ENCODE measurements around the gene CLEC10A. TPM values are rescaled to one million over a fixed set of nuclear protein-coding genes. Genes with fewer than 3 reads are reported as not detected.

The CLEC10A gene
- total RNA-seq, 1 donor, result not detected

GRCh38 chr17:7046127-7046724 is 33.8 kb downstream of the CLEC10A start:
- no peak overlapping the region for H2AFZ ChIP-seq (ENCODE audit: low read length)
- no peaks in the 10 kb centered on the region for H3K9me3 ChIP-seq (ENCODE audit: low read depth, low read length)
- no peaks in the 10 kb centered on the region for H3K79me2 ChIP-seq (ENCODE audit: insufficient read depth, low read length)
- H3K27ac ChIP-seq (ENCODE audit: low read depth, low read length), result no peak overlapping the region
- H4K20me1 ChIP-seq (ENCODE audit: insufficient read depth, low read length), result no peaks in the 10 kb centered on the region
- no peak overlapping the region for H3K4me3 ChIP-seq (ENCODE audit: insufficient read depth, low read length)
- peak; percentile 3 for TF ChIP-seq CTCF (IDR thresholded peaks at IDR 0.05; ENCODE audit: extremely low read depth, low read depth, low read length)
- peak overlapping the region; percentile 3 for H3K4me2 ChIP-seq (ENCODE audit: insufficient read depth, low read length)
- peaks cover 11% of the 10 kb centered on the region for H3K4me1 ChIP-seq (ENCODE audit: insufficient read depth, low read length)
- no peaks in the 10 kb centered on the region for H3K36me3 ChIP-seq (ENCODE audit: insufficient read depth, low read length)
- H3K27me3 ChIP-seq (ENCODE audit: insufficient read depth, low read length), result peaks cover 45% of the 10 kb centered on the region
- DNase-seq (ENCODE audit: insufficient read length, low spot score, missing footprints), result peak; percentile 69

- H3K27ac ChIP-seq (ENCODE audit: low read depth, low read length), result no peak overlapping the region
- TF ChIP-seq CTCF (IDR thresholded peaks at IDR 0.05; ENCODE audit: extremely low read depth, low read depth, low read length), result peak; percentile 89
- H4K20me1 ChIP-seq (ENCODE audit: insufficient read depth, low read length), result no peaks in the 10 kb centered on the region
- peak; percentile 93 for DNase-seq (ENCODE audit: insufficient read length, low spot score, missing footprints)
- no peaks in the 10 kb centered on the region for H3K36me3 ChIP-seq (ENCODE audit: insufficient read depth, low read length)
- no peak overlapping the region for H3K4me3 ChIP-seq (ENCODE audit: insufficient read depth, low read length)
- peaks cover 43% of the 10 kb centered on the region for H3K27me3 ChIP-seq (ENCODE audit: insufficient read depth, low read length)
- H3K4me2 ChIP-seq (ENCODE audit: insufficient read depth, low read length), result peak overlapping the region; percentile 3
- no peaks in the 10 kb centered on the region for H3K9me3 ChIP-seq (ENCODE audit: low read depth, low read length)
- H2AFZ ChIP-seq (ENCODE audit: low read length), result no peak overlapping the region
- peaks cover 11% of the 10 kb centered on the region for H3K4me1 ChIP-seq (ENCODE audit: insufficient read depth, low read length)
- H3K79me2 ChIP-seq (ENCODE audit: insufficient read depth, low read length), result no peaks in the 10 kb centered on the region
Measured at GRCh38 chr17:7045492-7046126, 34.4 kb downstream of the CLEC10A start.

- Histone ChIP-seq H3K27me3 (ENCODE audit: insufficient read depth, low read length) (peaks cover 38% of the 10 kb centered on the region), H3K27ac (ENCODE audit: low read depth, low read length) (no peak within 1 kb of the TSS)
- TF ChIP-seq CTCF (IDR thresholded peaks at IDR 0.05; ENCODE audit: extremely low read depth, low read depth, low read length), result no peak
Measured at GRCh38 chr17:7043497-7044198, 36.4 kb downstream of the CLEC10A start, which contains the start of gene SLC16A11. TSS of gene SLC16A11 (minus strand) at chr17:7044092. CDS start at chr17:7043513, 579 bp downstream.

GRCh38 chr17:7043182-7043496 is 36.9 kb downstream of the CLEC10A start:
- peak overlapping the region; percentile 51 for H2AFZ ChIP-seq (ENCODE audit: low read length)
- peaks cover 38% of the 10 kb centered on the region for H3K27me3 ChIP-seq (ENCODE audit: insufficient read depth, low read length)

More at GRCh38 chr17:7043497-7044198, 36.4 kb downstream of the CLEC10A start, which contains the start of gene SLC16A11:
- peak within 1 kb of the TSS; percentile 51 for H2AFZ ChIP-seq (ENCODE audit: low read length)
- DNase-seq (ENCODE audit: insufficient read length, low spot score, missing footprints), result peak; percentile 90
- H4K20me1 ChIP-seq (ENCODE audit: insufficient read depth, low read length), result no peaks in the 10 kb centered on the region
- peaks cover 11% of the 10 kb centered on the region for H3K4me1 ChIP-seq (ENCODE audit: insufficient read depth, low read length)
- peak within 1 kb of the TSS; percentile 78 for H3K4me2 ChIP-seq (ENCODE audit: insufficient read depth, low read length)
- H3K79me2 ChIP-seq (ENCODE audit: insufficient read depth, low read length), result no peaks in the 10 kb centered on the region
- H3K4me3 ChIP-seq (ENCODE audit: insufficient read depth, low read length), result peak within 1 kb of the TSS; percentile 63
- no peaks in the 10 kb centered on the region for H3K9me3 ChIP-seq (ENCODE audit: low read depth, low read length)
- no peaks in the 10 kb centered on the region for H3K36me3 ChIP-seq (ENCODE audit: insufficient read depth, low read length)

More at GRCh38 chr17:7043182-7043496, 36.9 kb downstream of the CLEC10A start:
- peak overlapping the region; percentile 63 for H3K4me3 ChIP-seq (ENCODE audit: insufficient read depth, low read length)
- no peaks in the 10 kb centered on the region for H3K79me2 ChIP-seq (ENCODE audit: insufficient read depth, low read length)
- DNase-seq (ENCODE audit: insufficient read length, low spot score, missing footprints), result peak; percentile 68
- no peaks in the 10 kb centered on the region for H3K9me3 ChIP-seq (ENCODE audit: low read depth, low read length)
- H4K20me1 ChIP-seq (ENCODE audit: insufficient read depth, low read length), result no peaks in the 10 kb centered on the region
- peaks cover 11% of the 10 kb centered on the region for H3K4me1 ChIP-seq (ENCODE audit: insufficient read depth, low read length)
- no peak overlapping the region for H3K27ac ChIP-seq (ENCODE audit: low read depth, low read length)
- no peak for TF ChIP-seq CTCF (IDR thresholded peaks at IDR 0.05; ENCODE audit: extremely low read depth, low read depth, low read length)
- H3K4me2 ChIP-seq (ENCODE audit: insufficient read depth, low read length), result peak overlapping the region; percentile 78
- H3K36me3 ChIP-seq (ENCODE audit: insufficient read depth, low read length), result no peaks in the 10 kb centered on the region

All from osteoblast (primary cell).